ENCODE data around the gene ANGPT4.
"Not testable (repeated sequence)": the region's sequence is repeated elsewhere in the genome, so short reads cannot be mapped to it uniquely, and the experiment has no call there.

The ANGPT4 gene

GRCh38 chr20:896501-897025 is 19.6 kb downstream of the ANGPT4 start:
- TF ChIP-seq, protein P1, sequence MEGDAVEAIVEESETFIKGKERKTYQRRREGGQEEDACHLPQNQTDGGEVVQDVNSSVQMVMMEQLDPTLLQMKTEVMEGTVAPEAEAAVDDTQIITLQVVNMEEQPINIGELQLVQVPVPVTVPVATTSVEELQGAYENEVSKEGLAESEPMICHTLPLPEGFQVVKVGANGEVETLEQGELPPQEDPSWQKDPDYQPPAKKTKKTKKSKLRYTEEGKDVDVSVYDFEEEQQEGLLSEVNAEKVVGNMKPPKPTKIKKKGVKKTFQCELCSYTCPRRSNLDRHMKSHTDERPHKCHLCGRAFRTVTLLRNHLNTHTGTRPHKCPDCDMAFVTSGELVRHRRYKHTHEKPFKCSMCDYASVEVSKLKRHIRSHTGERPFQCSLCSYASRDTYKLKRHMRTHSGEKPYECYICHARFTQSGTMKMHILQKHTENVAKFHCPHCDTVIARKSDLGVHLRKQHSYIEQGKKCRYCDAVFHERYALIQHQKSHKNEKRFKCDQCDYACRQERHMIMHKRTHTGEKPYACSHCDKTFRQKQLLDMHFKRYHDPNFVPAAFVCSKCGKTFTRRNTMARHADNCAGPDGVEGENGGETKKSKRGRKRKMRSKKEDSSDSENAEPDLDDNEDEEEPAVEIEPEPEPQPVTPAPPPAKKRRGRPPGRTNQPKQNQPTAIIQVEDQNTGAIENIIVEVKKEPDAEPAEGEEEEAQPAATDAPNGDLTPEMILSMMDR (IDR thresholded peaks at IDR 0.05; ENCODE audit: low read depth, low read length, missing control alignments) = no peak

DNA sequence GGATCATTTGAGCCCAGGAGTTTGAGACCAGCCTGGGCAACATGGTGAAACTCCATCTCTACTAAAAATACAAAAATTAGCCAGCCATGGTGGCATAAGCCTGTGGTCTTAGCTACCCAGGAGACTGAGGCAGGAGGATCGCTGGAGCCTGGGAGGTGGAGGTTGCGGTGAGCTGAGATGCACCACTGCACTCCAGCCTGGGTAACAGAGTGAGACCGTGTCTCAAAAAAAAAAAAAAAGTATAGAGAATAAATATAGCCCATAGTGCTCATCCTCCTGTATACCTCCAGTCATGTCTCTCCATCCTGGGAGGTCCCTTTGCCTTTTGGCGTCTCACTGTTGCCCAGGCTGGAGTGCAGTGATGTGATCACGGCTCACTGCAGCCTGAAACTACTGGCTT is 23.8 kb downstream of the ANGPT4 start:
- not testable (repeated sequence) for H3K4me3 ChIP-seq (ENCODE audit: low read depth, low read length); DNase-seq (ENCODE audit: low read depth)

More at GRCh38 chr20:896501-897025, 19.6 kb downstream of the ANGPT4 start:
- no peak for DNase-seq (ENCODE audit: low read depth)
- H3K4me3 ChIP-seq (ENCODE audit: low read depth, low read length) = no peak overlapping the region

GRCh38 chr20:891706-892080 is 24.4 kb downstream of the ANGPT4 start:
- TF ChIP-seq, protein P1 (IDR thresholded peaks at IDR 0.05; ENCODE audit: low read depth, low read length, missing control alignments) = no peak
- DNase-seq (ENCODE audit: low read depth) = no peak
- no peak overlapping the region for H3K4me3 ChIP-seq (ENCODE audit: low read depth, low read length)

GRCh38 chr20:891058-891705 is 25.0 kb downstream of the ANGPT4 start:
- no peak overlapping the region for H3K4me3 ChIP-seq (ENCODE audit: low read depth, low read length)
- TF ChIP-seq, protein P1 (IDR thresholded peaks at IDR 0.05; ENCODE audit: low read depth, low read length, missing control alignments) = no peak
- DNase-seq (ENCODE audit: low read depth) = no peak

DNA sequence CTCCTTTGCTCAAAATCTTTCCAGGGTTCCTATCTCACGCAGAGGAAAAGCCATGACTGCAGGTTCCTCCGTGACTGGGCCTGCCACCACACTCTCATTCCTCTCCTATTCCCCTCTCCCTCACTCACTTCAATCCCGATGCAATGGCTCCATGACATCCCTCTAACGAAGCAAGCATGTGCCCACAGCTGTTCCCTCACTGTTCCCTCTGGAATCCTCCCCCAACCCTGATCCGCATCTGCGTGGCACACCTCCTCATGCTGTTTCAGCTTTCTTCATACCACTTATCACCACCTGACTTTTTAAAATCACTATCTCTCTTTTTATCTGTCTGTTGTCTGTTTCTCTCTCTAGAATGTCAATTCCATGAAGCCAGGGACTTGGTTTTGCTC is 25.5 kb downstream of the ANGPT4 start:
- TF ChIP-seq, protein P1 (IDR thresholded peaks at IDR 0.05; ENCODE audit: low read depth, low read length, missing control alignments) = no peak
- H3K4me3 ChIP-seq (ENCODE audit: low read depth, low read length) = no peak overlapping the region
- DNase-seq (ENCODE audit: low read depth) = no peak

GRCh38 chr20:889932-890463 is 26.1 kb downstream of the ANGPT4 start:
- TF ChIP-seq, protein P1 (IDR thresholded peaks at IDR 0.05; ENCODE audit: low read depth, low read length, missing control alignments) = no peak
- DNase-seq (ENCODE audit: low read depth) = no peak
- no peak overlapping the region for H3K4me3 ChIP-seq (ENCODE audit: low read depth, low read length)

DNA sequence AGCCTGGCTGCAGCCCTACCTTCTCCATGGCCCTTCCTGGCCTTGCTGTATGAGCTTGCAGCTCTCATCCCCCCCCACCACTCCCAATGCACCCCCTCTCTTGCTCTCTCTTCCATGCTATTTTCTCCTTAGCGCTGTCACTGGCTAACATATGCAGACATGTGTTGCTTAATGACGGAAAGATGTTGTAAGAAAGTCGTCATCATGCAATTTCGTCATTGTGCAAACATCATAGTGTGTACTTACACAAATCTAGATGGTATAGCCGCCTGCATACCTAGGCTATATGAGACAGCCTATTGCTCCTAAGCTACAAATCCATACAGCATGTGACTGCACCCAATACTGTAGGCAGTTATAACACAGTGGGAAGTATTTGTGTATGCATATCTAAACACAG is 27.0 kb downstream of the ANGPT4 start:
- TF ChIP-seq, protein P1 (IDR thresholded peaks at IDR 0.05; ENCODE audit: low read depth, low read length, missing control alignments) = no peak
- H3K4me3 ChIP-seq (ENCODE audit: low read depth, low read length) = no peak overlapping the region
- DNase-seq (ENCODE audit: low read depth) = no peak
